HG02840 (cell line): ENCODE results near the gene TRAK1.

Source experiments
- ATAC-seq: cut with Tn5 transposase; IDR thresholded peaks from one replicate; pipeline ENCODE4 v1.9.1; 2021; ENCODE audit warnings: mild to moderate bottlenecking, moderate library complexity, moderate number of reproducible peaks; ENCODE audit not compliant: unreplicated experiment, low FRiP score

TRAK1 gene

GRCh38 chr3:42194943-42195510 is 103.9 kb downstream of the TRAK1 start:
- no peak for ATAC-seq

GRCh38 chr3:42195879-42196330 is 104.7 kb downstream of the TRAK1 start:
- peak; percentile 62 for ATAC-seq

- ATAC-seq = no peak
Measured at GRCh38 chr3:42198709-42199108, 107.6 kb downstream of the TRAK1 start.

- ATAC-seq = no peak
Measured at GRCh38 chr3:42202217-42202865, 111.2 kb downstream of the TRAK1 start.

- ATAC-seq = no peak
Measured at GRCh38 chr3:42204867-42205599, 113.9 kb downstream of the TRAK1 start.

- ATAC-seq = no peak
Measured at GRCh38 chr3:42205800-42206514, 114.8 kb downstream of the TRAK1 start.

GRCh38 chr3:42209917-42210316 is 118.8 kb downstream of the TRAK1 start:
- no peak for ATAC-seq

- no peak for ATAC-seq
Measured at GRCh38 chr3:42210726-42211125, 119.6 kb downstream of the TRAK1 start.

- no peak for ATAC-seq
Measured at GRCh38 chr3:42213417-42213816, 122.3 kb downstream of the TRAK1 start.

- ATAC-seq = no peak
Measured at GRCh38 chr3:42214064-42214463, 122.9 kb downstream of the TRAK1 start.

- no peak for ATAC-seq
Measured at GRCh38 chr3:42214565-42215283, 123.6 kb downstream of the TRAK1 start.

GRCh38 chr3:42216302-42216701 is 125.1 kb downstream of the TRAK1 start:
- peak; percentile 62 for ATAC-seq

- ATAC-seq = no peak
Measured at GRCh38 chr3:42216931-42217333, 125.8 kb downstream of the TRAK1 start.

GRCh38 chr3:42220436-42221121 is 129.4 kb downstream of the TRAK1 start:
- no peak for ATAC-seq

GRCh38 chr3:42222942-42223693 is 132.0 kb downstream of the TRAK1 start:
- ATAC-seq = no peak

GRCh38 chr3:42224178-42224577 is 133.0 kb downstream of the TRAK1 start:
- ATAC-seq = no peak

GRCh38 chr3:42224658-42225421 is 133.7 kb downstream of the TRAK1 start:
- no peak for ATAC-seq
